Brain microvascular endothelial cell (primary cell): ENCODE data around the gene SERPINF2.

ENCODE experiments used
- DNase-seq: peaks from one replicate; pipeline ENCODE4 v3.0.0-alpha.2; 2020
- H3K27ac ChIP-seq: fragments of 250-450 bp; sonication (Bioruptor Pico); 2 replicates; pipeline ENCODE4 v1.5.1; 2020; ENCODE audit warnings: mild to moderate bottlenecking, moderate library complexity
- H3K27me3 ChIP-seq: fragments of 250-450 bp; sonication (Bioruptor Pico); replicated peaks from 2 replicates; pipeline ENCODE4 v1.5.1; 2020; ENCODE audit warnings: mild to moderate bottlenecking
- H3K36me3 ChIP-seq: fragments of 250-450 bp; sonication (Bioruptor Pico); replicated peaks from 2 replicates; pipeline ENCODE4 v1.5.1; 2020; ENCODE audit warnings: mild to moderate bottlenecking
- H3K4me3 ChIP-seq: 2 replicates; pipeline ENCODE4 v1.5.1; 2011; ENCODE audit warnings: low read depth, mild to moderate bottlenecking, control low read depth, low read length, moderate library complexity
- in situ Hi-C: cut with HindIII; loops from 2 replicates; pipeline ENCODE4 v1.10.0; 2017; ENCODE audit warnings: low sequenced_read_pairs, low pct_ligation_motif_present
- TF ChIP-seq, protein P1 (sequence below): IDR thresholded peaks from 2 replicates; pipeline ENCODE4 v1.5.1; 2011; ENCODE audit warnings: low read depth, mild to moderate bottlenecking, moderate library complexity, low read length, control low read depth, inconsistent platforms; ENCODE audit errors: missing control alignments

SERPINF2 gene

DNA sequence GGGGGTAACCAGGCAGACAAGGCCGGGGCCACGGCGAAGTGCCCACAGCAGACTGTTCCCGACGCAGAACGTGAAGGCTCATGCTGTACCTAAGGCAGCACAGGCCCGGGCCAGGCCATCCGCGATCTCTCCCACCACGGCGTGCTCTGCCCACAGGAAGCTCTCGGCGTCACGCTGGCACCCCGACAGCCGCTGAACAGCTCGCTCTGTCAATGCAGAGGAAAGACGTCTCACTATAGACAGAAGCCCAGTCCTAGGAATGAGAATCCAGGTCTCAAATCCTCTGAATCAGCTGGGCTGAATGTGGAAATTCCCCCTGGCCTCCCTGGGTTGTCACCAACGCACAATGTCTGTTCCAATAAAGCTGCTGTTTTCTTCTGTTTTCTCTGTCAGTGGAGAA, 40.6 kb downstream of the SERPINF2 start:
- peaks cover 14% of the 10 kb centered on the region for H3K36me3 ChIP-seq
- no peak overlapping the region for H3K4me3 ChIP-seq
- DNase-seq, result no peak
- in situ Hi-C loops, result loop anchor here (10.0 kb wide), 1 partner anchor 68 kb away; the partner anchor contains the start of gene TLCD2
- H3K27ac ChIP-seq, result no peak overlapping the region
- H3K27me3 ChIP-seq, result no peaks in the 10 kb centered on the region
- TF ChIP-seq, protein P1, sequence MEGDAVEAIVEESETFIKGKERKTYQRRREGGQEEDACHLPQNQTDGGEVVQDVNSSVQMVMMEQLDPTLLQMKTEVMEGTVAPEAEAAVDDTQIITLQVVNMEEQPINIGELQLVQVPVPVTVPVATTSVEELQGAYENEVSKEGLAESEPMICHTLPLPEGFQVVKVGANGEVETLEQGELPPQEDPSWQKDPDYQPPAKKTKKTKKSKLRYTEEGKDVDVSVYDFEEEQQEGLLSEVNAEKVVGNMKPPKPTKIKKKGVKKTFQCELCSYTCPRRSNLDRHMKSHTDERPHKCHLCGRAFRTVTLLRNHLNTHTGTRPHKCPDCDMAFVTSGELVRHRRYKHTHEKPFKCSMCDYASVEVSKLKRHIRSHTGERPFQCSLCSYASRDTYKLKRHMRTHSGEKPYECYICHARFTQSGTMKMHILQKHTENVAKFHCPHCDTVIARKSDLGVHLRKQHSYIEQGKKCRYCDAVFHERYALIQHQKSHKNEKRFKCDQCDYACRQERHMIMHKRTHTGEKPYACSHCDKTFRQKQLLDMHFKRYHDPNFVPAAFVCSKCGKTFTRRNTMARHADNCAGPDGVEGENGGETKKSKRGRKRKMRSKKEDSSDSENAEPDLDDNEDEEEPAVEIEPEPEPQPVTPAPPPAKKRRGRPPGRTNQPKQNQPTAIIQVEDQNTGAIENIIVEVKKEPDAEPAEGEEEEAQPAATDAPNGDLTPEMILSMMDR, result no peak

DNA sequence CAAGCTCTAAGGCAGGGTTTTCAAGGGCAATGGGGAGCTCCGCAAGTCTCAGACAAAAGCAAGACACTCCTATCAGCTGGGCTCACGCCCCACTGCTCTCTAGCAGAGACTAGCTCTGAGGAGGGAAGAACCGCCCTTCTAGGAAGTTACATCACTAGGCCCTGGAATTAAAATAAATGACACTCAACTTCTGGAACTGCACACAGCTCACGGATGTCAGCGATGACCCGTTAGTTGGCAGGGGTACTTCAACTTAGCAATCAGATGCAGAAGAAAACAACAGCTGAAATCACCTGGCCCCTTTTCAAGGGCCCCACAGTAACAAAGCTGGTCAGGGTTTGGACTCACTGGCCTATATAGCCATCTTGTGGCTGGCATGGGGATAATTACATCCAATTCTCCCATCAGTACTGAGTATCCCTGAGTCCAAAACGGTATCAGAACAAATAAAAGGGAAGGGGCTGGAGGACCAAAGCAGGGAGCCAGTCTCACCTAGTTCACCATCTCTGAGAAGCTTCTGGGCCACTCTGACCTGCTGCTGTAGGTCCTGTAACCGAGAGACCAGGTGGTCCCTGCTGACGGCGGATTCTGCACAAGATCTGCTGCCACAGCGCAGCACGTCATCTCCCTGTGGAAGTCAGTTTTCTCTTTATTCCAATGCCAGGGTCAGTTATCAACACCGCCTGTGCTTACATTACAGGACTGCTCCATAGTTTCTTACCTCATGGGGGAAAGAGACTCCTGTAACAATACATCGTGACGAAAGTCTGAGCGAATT, 41.4 kb downstream of the SERPINF2 start:
- DNase-seq, result peak; percentile 29
- in situ Hi-C loops, result loop anchor here (10.0 kb wide), 1 partner anchor 69 kb away; the partner anchor contains the start of gene TLCD2
- Histone ChIP-seq H3K4me3 (no peak overlapping the region), H3K27ac (no peak overlapping the region), H3K27me3 (no peaks in the 10 kb centered on the region), H3K36me3 (peaks cover 10% of the 10 kb centered on the region)
- TF ChIP-seq, protein P1, result peak; percentile 77

DNA sequence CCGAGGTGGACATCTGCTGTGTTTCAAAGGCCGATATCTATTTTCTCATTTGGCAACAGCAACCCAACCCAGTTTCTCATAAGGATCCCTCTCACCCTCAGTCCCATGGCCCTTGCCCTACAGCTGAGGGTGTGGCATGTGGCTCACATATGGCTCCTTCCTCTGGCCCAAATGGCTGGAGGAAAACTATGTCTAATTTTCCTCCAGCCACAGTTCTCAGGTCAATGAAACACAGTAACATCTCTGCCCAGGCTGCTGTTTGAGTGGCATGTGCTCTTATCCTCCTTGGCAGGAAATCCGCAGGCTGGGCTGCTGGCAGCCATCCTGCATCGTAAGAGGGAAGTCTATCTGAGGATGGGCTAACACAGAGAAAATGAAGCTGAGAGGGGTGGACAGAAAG, 43.3 kb downstream of the SERPINF2 start:
- H3K36me3 ChIP-seq, result peaks cover 9% of the 10 kb centered on the region
- TF ChIP-seq, protein P1, result no peak

DNA sequence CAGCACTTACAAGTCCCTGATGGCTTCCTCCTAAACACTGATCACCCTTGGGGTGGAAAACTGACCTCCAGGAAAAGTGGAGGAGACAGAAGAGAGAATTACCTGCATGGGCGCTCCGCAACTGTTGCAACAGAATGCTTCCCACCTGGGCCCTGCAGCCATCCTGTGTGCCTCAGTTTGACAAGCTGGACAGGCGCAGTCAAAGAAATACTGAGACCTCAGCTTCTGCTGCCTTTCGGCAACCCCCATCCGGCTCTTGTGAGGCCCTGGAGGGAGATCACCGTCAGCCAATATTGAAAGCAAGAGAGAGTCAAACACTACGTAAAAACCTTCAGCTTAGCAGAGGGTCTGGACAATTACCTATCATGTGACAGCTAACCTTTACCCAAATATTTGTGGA, 44.0 kb downstream of the SERPINF2 start:
- TF ChIP-seq, protein P1, result no peak
- Histone ChIP-seq H3K4me3 (no peak overlapping the region), H3K27ac (no peak overlapping the region), H3K36me3 (peaks cover 4% of the 10 kb centered on the region), H3K27me3 (no peaks in the 10 kb centered on the region)
- no peak for DNase-seq
- in situ Hi-C loops, result loop anchor here (10.0 kb wide), 1 partner anchor 72 kb away; the partner anchor contains the start of gene TLCD2

More for the DNA sequence above, 43.3 kb downstream of the SERPINF2 start:
- no peak for DNase-seq
- in situ Hi-C loops, result loop anchor here (10.0 kb wide), 1 partner anchor 71 kb away; the partner anchor contains the start of gene TLCD2
- no peaks in the 10 kb centered on the region for H3K27me3 ChIP-seq
- no peak overlapping the region for H3K27ac ChIP-seq
- no peak overlapping the region for H3K4me3 ChIP-seq

DNA sequence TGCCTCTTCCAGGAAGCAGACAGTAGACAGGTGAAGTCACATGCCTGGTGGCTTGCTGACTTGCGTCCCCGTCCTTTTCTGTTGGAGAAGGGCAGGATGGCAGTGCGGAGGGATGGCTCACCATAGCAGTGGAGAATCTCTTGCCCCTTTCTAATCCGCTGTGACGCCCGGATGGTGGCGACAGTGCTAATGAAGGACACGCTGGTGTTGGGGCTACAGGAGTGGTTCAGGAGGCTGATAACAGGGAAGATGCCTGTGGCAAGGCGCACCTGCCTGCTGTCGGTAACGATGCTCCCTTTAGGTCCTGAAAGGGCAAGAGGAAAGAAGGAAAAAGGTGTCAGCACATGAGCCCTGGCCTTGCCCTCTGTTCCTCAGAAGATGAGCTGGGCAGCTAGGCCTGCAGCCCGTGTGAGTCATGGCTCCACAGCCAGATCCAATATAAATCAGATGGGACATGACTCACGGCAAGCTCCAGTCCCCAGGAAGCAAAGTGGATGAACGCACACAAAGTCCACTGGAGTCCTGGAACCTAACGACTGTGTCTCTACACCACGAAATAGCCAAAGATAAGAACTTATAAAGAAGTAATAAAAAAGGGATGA, 44.7 kb downstream of the SERPINF2 start:
- peak; percentile 95 for DNase-seq
- H3K4me3 ChIP-seq, result no peak overlapping the region
- H3K36me3 ChIP-seq, result peaks cover 4% of the 10 kb centered on the region
- in situ Hi-C loops, result loop anchor here (10.0 kb wide), 1 partner anchor 73 kb away; the partner anchor contains the start of gene TLCD2
- H3K27ac ChIP-seq, result peak overlapping the region; percentile 61
- no peaks in the 10 kb centered on the region for H3K27me3 ChIP-seq
- TF ChIP-seq, protein P1, result no peak
